Transverse colon (tissue), 4 donors: ENCODE results near the gene WWOX. TPM values are rescaled to one million over a fixed set of nuclear protein-coding genes. Genes with fewer than 3 reads are reported as not detected.

Experiments
- DNase-seq: peaks from one replicate; pipeline ENCODE4 v3.0.0-alpha.2; 2019
- H3K27ac ChIP-seq, 4 donors: fragments of 200-600 bp; sonication (generic); 2 replicates each; pipeline ENCODE4 v1.5.1; 2016 to 2018; ENCODE audit warnings: inconsistent platforms in 4 of 4
- H3K27me3 ChIP-seq: fragments of 200-600 bp; sonication (generic); 2 replicates; pipeline ENCODE4 v1.5.1; 2017; ENCODE audit warnings: inconsistent platforms
- H3K36me3 ChIP-seq, 4 donors: fragments of 200-600 bp; sonication (generic); 2 replicates each; pipeline ENCODE4 v1.5.1; 2017 to 2019; ENCODE audit warnings: inconsistent platforms in 4 of 4
- H3K4me1 ChIP-seq, 4 donors: fragments of 200-600 bp; sonication (generic); 2 replicates each; pipeline ENCODE4 v1.5.1; 2017 to 2020; ENCODE audit warnings: inconsistent platforms in 4 of 4
- H3K4me3 ChIP-seq, 4 donors: fragments of 200-600 bp; sonication (generic); 1 replicate in 1 of 4; 2 replicates in 3 of 4; pipeline versions ENCODE4 v1.5.1 to v1.6.1; 2017 to 2019; ENCODE audit warnings: inconsistent platforms in 4 of 4
- H3K9me3 ChIP-seq, 2 donors: fragments of 200-600 bp; sonication (generic); 2 replicates each; pipeline ENCODE4 v1.5.1; 2017 to 2019; ENCODE audit warnings: inconsistent platforms in 2 of 2
- EP300 ChIP-seq: sonication (generic); formaldehyde crosslinking; IDR thresholded peaks from one replicate; pipeline ENCODE4 v1.6.1; 2017; ENCODE audit warnings: antibody characterized with exemption, low read depth
- POLR2A ChIP-seq: fragments of 450-650 bp; IDR thresholded peaks from one replicate; pipeline ENCODE4 v1.6.1; 2016; ENCODE audit warnings: antibody characterized with exemption, mild to moderate bottlenecking, moderate library complexity
- POLR2AphosphoS5 ChIP-seq, 3 donors: sonication (generic); formaldehyde crosslinking; IDR thresholded peaks; one replicate each; pipeline ENCODE4 v1.6.1; 2016; ENCODE audit warnings: antibody characterized with exemption in 3 of 3
- WGBS, 2 donors: methylation state at CpG; one replicate each; pipeline ENCODE4 v1.1.5; 2018; ENCODE audit warnings: low coverage in 1 of 2; 5-methylcytosine and 5-hydroxymethylcytosine counted together
- in situ Hi-C, 4 donors: fragments of 200-750 bp; cut with MboI; loops; one replicate each; pipeline versions ENCODE4 v1.15.0 to v1.15.1; 2017; ENCODE audit warnings: low sequenced_read_pairs in 3 of 4, low pct_ligation_motif_present in 1 of 4, low pct_unique_long_range_greater_than_20kb in 1 of 4
- intact Hi-C: fragments of 100-400 bp; cut with DNase I; formaldehyde crosslinking; loops from one replicate; pipeline ENCODE4 v1.15.1; 2023; ENCODE audit warnings: low total_unique reads
- total RNA-seq, 4 donors: library from RNA; depleted of rRNA; stranded (reverse); fragments of >200 nt; gene quantifications; one replicate each; pipeline ENCODE4 v1.1.0, GENCODE V29; 2016
- TF ChIP-seq, protein P1 (sequence below), 5 experiments: fragments of 200-600 bp in 3 of 5; fragments of 450-650 bp in 2 of 5; sonication (generic) in 3 of 5; IDR thresholded peaks; 1 replicate in 2 of 5; 2 replicates in 3 of 5; pipeline ENCODE4 v1.5.1; 2016 to 2017; ENCODE audit warnings: antibody characterized with exemption in 5 of 5, inconsistent platforms in 3 of 5, mild to moderate bottlenecking in 2 of 5, moderate library complexity in 1 of 5

The WWOX gene
- total RNA-seq, 4 donors from 2014 or later: 11.2 to 53.8 (median 24.8) TPM

DNA sequence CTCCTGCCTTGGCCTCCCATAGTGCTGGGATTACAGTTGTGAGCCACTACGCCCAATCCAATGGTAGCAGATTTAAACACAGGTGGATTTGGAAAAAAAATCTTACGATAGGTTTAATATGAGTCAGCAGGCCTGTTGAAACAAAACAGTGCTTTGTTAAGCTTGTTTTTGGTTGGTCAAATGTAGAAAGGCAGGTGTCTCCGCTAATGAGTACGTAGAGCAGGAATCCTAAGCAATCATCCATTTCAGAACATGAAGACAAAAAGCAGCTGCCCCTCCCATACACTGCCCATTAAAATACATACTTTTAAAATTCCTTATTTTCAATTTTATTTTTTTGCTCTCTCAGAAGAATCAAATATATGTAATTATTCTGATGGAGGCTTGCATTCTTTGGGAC is 1.9 kb upstream of the WWOX start:
- no peaks in the 10 kb centered on the region for H3K36me3 ChIP-seq
- 84 to 86% methylated on average over 2 to 4 of the region's 4 CpGs for WGBS, 2 donors
- intact Hi-C loops: no loop called here
- no peak overlapping the region for H3K27ac ChIP-seq
- no peak overlapping the region for H3K4me3 ChIP-seq
- H3K4me1 ChIP-seq: peaks cover 0 to 13% (median 5%) of the 10 kb centered on the region in 4 donors
- DNase-seq: no peak
- peaks cover 16% of the 10 kb centered on the region for H3K27me3 ChIP-seq
- in situ Hi-C loops: no loop called here
- no peaks in the 10 kb centered on the region for H3K9me3 ChIP-seq
- TF ChIP-seq, protein P1, sequence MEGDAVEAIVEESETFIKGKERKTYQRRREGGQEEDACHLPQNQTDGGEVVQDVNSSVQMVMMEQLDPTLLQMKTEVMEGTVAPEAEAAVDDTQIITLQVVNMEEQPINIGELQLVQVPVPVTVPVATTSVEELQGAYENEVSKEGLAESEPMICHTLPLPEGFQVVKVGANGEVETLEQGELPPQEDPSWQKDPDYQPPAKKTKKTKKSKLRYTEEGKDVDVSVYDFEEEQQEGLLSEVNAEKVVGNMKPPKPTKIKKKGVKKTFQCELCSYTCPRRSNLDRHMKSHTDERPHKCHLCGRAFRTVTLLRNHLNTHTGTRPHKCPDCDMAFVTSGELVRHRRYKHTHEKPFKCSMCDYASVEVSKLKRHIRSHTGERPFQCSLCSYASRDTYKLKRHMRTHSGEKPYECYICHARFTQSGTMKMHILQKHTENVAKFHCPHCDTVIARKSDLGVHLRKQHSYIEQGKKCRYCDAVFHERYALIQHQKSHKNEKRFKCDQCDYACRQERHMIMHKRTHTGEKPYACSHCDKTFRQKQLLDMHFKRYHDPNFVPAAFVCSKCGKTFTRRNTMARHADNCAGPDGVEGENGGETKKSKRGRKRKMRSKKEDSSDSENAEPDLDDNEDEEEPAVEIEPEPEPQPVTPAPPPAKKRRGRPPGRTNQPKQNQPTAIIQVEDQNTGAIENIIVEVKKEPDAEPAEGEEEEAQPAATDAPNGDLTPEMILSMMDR (IDR thresholded peaks at IDR 0.05): no peak
- TF ChIP-seq POLR2AphosphoS5 (IDR thresholded peaks at IDR 0.05) (no peak), POLR2A (no peak), EP300 (no peak)

DNA sequence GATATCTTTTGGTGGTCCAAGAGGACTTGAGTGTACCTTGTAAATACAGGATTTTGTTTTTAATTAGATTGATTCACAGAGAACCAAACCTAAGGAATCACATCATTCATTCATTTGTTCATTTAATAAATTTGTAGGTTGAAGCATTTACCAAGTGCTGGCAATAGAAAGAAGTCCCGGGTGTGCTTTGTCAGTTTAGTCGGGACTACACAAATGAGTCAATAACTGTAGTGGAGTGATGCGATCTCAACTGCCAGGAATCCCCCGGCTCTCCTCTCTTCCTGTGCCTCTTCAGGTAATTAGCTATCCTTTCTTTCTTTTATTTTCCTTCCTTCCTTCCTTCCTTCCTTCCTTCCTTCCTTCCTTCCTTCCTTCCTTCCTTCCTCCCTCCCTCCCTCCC is 1.4 kb upstream of the WWOX start:
- DNase-seq: no peak
- TF ChIP-seq EP300 (no peak), POLR2A (no peak)
- Histone ChIP-seq H3K27me3 (peaks cover 16% of the 10 kb centered on the region), H3K9me3 (no peaks in the 10 kb centered on the region), H3K4me3 (no peak overlapping the region), H3K36me3 (no peaks in the 10 kb centered on the region), H3K4me1 (peaks cover 0 to 13% (median 5%) of the 10 kb centered on the region in 4 donors), H3K27ac (no peak overlapping the region)
- intact Hi-C loops (no loop called here), in situ Hi-C loops (no loop called here)
- 59% methylated on average over 4 of the region's 4 CpGs; no CpG with 5 or more reads in 1 of the 2 donors for WGBS, 2 donors

DNA sequence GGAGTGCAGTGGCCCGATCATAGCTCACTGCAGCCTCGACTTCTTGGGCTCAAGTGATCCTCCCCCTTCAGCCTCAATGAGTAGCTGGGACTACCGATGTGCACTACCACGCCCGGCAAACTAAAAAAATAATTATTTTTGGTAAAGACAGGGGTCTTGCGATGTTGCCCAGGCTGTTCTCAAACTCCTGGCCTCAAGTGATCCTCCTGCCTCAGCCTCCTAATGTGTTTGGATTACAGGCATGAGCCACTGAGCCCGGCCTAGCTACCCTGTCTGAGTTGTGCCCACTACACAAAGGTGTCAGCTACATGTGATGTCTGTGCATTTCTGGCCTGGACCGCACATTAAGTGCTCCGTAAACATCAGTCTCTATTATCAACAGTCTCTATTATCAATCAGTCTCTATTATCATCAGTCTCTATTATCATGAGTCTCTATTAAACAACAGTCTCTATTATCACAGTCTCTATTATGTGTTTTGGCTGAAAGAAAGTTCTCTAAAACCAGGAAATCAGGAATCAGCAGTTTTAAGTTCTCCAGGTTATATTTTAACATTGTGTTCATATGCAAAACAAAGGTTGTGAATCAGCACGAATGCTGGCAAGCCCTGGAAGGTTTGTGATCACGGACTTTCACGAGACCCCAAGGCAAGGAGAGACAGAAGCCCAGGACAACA is 721 bp upstream of the WWOX start:
- intact Hi-C loops (no loop called here), in situ Hi-C loops (no loop called here)

DNA sequence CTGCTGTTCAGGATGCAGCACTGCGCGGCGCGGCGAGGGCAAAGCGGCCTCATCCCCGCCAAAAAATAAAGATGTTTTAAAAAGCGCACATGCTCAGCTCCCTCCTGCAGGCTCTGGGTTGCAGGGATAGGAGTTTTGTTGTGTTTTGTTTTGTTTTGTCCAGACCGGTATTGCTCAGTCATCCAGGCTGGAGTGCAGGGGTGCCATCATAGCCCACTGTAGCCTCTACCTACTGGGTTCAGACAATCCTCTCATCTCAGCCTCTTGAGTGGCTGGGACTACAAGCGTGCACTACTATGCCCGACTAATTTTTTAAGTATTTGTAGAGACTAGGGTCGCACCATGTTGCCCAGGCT is 636 bp downstream of the WWOX start:
- no peaks in the 10 kb centered on the region for H3K36me3 ChIP-seq
- no peak for DNase-seq
- in situ Hi-C loops: loop anchor here in 1 of 4 donors (25.0 kb wide), 1 partner anchor 662 kb away; no protein-coding TSS in a partner anchor

More for the DNA sequence above, 721 bp upstream of the WWOX start:
- Histone ChIP-seq H3K27ac (peak overlapping the region; percentile 92 to 96 (median 94)), H3K4me1 (peaks cover 0 to 13% (median 5%) of the 10 kb centered on the region in 4 donors), H3K9me3 (no peaks in the 10 kb centered on the region), H3K4me3 (peak overlapping the region in 3 of 4 donors; percentile 83 to 91 (median 84)), H3K36me3 (no peaks in the 10 kb centered on the region), H3K27me3 (peaks cover 12% of the 10 kb centered on the region)
- TF ChIP-seq, protein P1 (IDR thresholded peaks at IDR 0.05): no peak
- no peak for TF ChIP-seq EP300
- no peak for TF ChIP-seq POLR2AphosphoS5 (IDR thresholded peaks at IDR 0.05)
- no peak for TF ChIP-seq POLR2A
- no peak for DNase-seq
- WGBS, 2 donors: 65 to 72% methylated on average over 5 to 12 of the region's 12 CpGs

More for the DNA sequence above, 636 bp downstream of the WWOX start:
- WGBS, 2 donors: 17% methylated on average over 9 of the region's 12 CpGs; no CpG with 5 or more reads in 1 of the 2 donors
- intact Hi-C loops: no loop called here
- TF ChIP-seq, protein P1 (IDR thresholded peaks at IDR 0.05): peak in 1 of 5 experiments; percentile 94
- no peak for TF ChIP-seq POLR2AphosphoS5 (IDR thresholded peaks at IDR 0.05)
- peak overlapping the region; percentile 92 to 96 (median 94) for H3K27ac ChIP-seq
- no peaks in the 10 kb centered on the region for H3K9me3 ChIP-seq
- H3K4me1 ChIP-seq: peaks cover 0 to 13% (median 5%) of the 10 kb centered on the region in 4 donors
- peak overlapping the region; percentile 62 to 91 (median 84) for H3K4me3 ChIP-seq
- H3K27me3 ChIP-seq: no peaks in the 10 kb centered on the region
